H1 (cell line): ENCODE results near the gene GRIK4. TPM values are rescaled to one million over a fixed set of nuclear protein-coding genes. Genes with fewer than 3 reads are reported as not detected.
A peak's percentile ranks its signal among the peaks of the same experiment; 100 is the strongest.

ENCODE experiments used
- CTCF ChIA-PET: fragments of 300-600 bp; sonication (Branson Sonifier 250); formaldehyde crosslinking; loops from one replicate; lab custom pipeline; 2021; ENCODE audit not compliant: partially characterized antibody; lab: Charles Lee
- POLR2A ChIA-PET: fragments of 300-600 bp; sonication (Branson Sonifier 250); formaldehyde crosslinking; loops from one replicate; lab custom pipeline; 2021; ENCODE audit warnings: inconsistent platforms; ENCODE audit not compliant: partially characterized antibody; lab: Charles Lee
- DNase-seq, 2 experiments: peaks; one replicate each; pipeline versions ENCODE4 v3.0.0 to v3.0.0-alpha.2; 2010 to 2022; ENCODE audit warnings: low spot score in 2 of 2, low read depth in 1 of 2, mixed read lengths in 1 of 2
- FAIRE-seq: peaks from 2 replicates; lab custom pipeline; 2011; peaks lifted over from hg19 to GRCh38; lab: Jason Lieb, UNC
- H2AFZ ChIP-seq: 2 replicates; pipeline ENCODE4 v1.8.1; 2012; ENCODE audit warnings: low read length, inconsistent platforms
- H2AK5ac ChIP-seq: 2 replicates; pipeline ENCODE4 v1.6.1; 2013; ENCODE audit warnings: low read depth, low read length
- H2BK120ac ChIP-seq: replicated peaks from 2 replicates; pipeline ENCODE3; 2013; ENCODE audit warnings: low read depth, low read length, inconsistent platforms
- H2BK12ac ChIP-seq: 2 replicates; pipeline ENCODE4 v1.6.1; 2013; ENCODE audit warnings: low read depth, low read length
- H2BK15ac ChIP-seq: 2 replicates; pipeline ENCODE4 v1.6.1; 2013; ENCODE audit warnings: low read length
- H2BK20ac ChIP-seq: 2 replicates; pipeline ENCODE4 v1.6.1; 2013; ENCODE audit warnings: low read length
- H2BK5ac ChIP-seq: 2 replicates; pipeline ENCODE4 v1.6.1; 2013; ENCODE audit warnings: low read depth, low read length
- H3K14ac ChIP-seq: 2 replicates; pipeline ENCODE4 v1.6.1; 2013; ENCODE audit warnings: inconsistent platforms; ENCODE audit not compliant: insufficient read length
- H3K18ac ChIP-seq: 2 replicates; pipeline ENCODE4 v1.6.1; 2013; ENCODE audit warnings: low read length; ENCODE audit errors: extremely low read depth
- H3K23ac ChIP-seq: 2 replicates; pipeline ENCODE4 v1.6.1; 2013; ENCODE audit warnings: inconsistent platforms; ENCODE audit not compliant: insufficient read length
- H3K23me2 ChIP-seq: 2 replicates; pipeline ENCODE4 v1.6.1; 2013; ENCODE audit warnings: low read depth, low read length
- H3K27ac ChIP-seq: 2 replicates; pipeline ENCODE4 v1.6.1; 2011; ENCODE audit warnings: low read depth, low read length, inconsistent platforms
- H3K27me3 ChIP-seq, 4 experiments: replicated peaks in 1 of 4; 1 replicate in 1 of 4; 2 replicates in 3 of 4; pipeline versions ENCODE4 v1.6.1 to v1.8.1; 2011 to 2013; ENCODE audit warnings: low read length in 3 of 4, mild to moderate bottlenecking in 3 of 4, inconsistent platforms in 2 of 4, mixed read lengths in 2 of 4, moderate library complexity in 1 of 4; ENCODE audit not compliant: control insufficient read depth in 3 of 4, insufficient read depth in 3 of 4; ENCODE audit errors: extremely low read depth in 1 of 4
- H3K36me3 ChIP-seq, 4 experiments: 2 replicates each; pipeline versions ENCODE4 v1.6.1 to v1.8.1; 2011 to 2013; ENCODE audit warnings: mild to moderate bottlenecking in 4 of 4, low read length in 3 of 4, moderate library complexity in 2 of 4, control low read depth in 1 of 4, inconsistent platforms in 1 of 4; ENCODE audit not compliant: insufficient read depth in 4 of 4, control insufficient read depth in 2 of 4
- H3K4ac ChIP-seq: replicated peaks from 2 replicates; pipeline ENCODE3; 2013; ENCODE audit warnings: low read length, low read depth, mixed read lengths, inconsistent platforms; ENCODE audit not compliant: insufficient read length
- H3K4me1 ChIP-seq, 4 experiments: replicated peaks in 1 of 4; 1 replicate in 1 of 4; 2 replicates in 3 of 4; pipeline versions ENCODE4 v1.6.1 to v1.8.1; 2011 to 2013; ENCODE audit warnings: low read length in 3 of 4, inconsistent platforms in 2 of 4, mixed read lengths in 1 of 4; ENCODE audit not compliant: insufficient read depth in 4 of 4, control insufficient read depth in 3 of 4
- H3K4me2 ChIP-seq, 2 experiments: 2 replicates each; pipeline versions ENCODE4 v1.6.1 to v1.8.1; 2011 to 2013; ENCODE audit warnings: low read depth in 2 of 2, low read length in 2 of 2, control low read depth in 1 of 2, inconsistent platforms in 1 of 2, mild to moderate bottlenecking in 1 of 2; ENCODE audit not compliant: insufficient read depth in 1 of 2
- H3K4me3 ChIP-seq, 4 experiments: fragments of 200-600, 300-600 bp in 1 of 4; sonication (generic), shearing (Covaris generic), sonication (Bioruptor Twin) in 1 of 4; 2 replicates each; pipeline versions ENCODE4 v1.5.1 to v1.8.1; 2011 to 2016; ENCODE audit warnings: low read length in 4 of 4, low read depth in 3 of 4, control low read depth in 2 of 4, inconsistent platforms in 2 of 4, mild to moderate bottlenecking in 2 of 4, mixed read lengths in 1 of 4, moderate library complexity in 1 of 4; ENCODE audit not compliant: insufficient read depth in 2 of 4; ENCODE audit errors: extremely low read depth in 1 of 4
- H3K56ac ChIP-seq: replicated peaks from 2 replicates; pipeline ENCODE3; 2013; ENCODE audit warnings: low read depth, mild to moderate bottlenecking, mixed read lengths, low read length, inconsistent platforms; ENCODE audit not compliant: insufficient read length
- H3K79me1 ChIP-seq: 2 replicates; pipeline ENCODE4 v1.6.1; 2013; ENCODE audit warnings: low read depth, low read length, control low read depth
- H3K79me2 ChIP-seq, 2 experiments: 2 replicates each; pipeline versions ENCODE4 v1.6.1 to v1.8.1; 2012 to 2013; ENCODE audit warnings: low read length in 2 of 2, mild to moderate bottlenecking in 2 of 2, inconsistent platforms in 1 of 2; ENCODE audit not compliant: insufficient read depth in 2 of 2, control insufficient read depth in 1 of 2
- H3K9ac ChIP-seq, 4 experiments: replicated peaks in 1 of 4; 1 replicate in 1 of 4; 2 replicates in 3 of 4; pipeline versions ENCODE4 v1.6.1 to v1.8.1; 2011 to 2013; ENCODE audit warnings: low read depth in 3 of 4, low read length in 3 of 4, control low read depth in 2 of 4, mild to moderate bottlenecking in 2 of 4, moderate library complexity in 2 of 4, inconsistent platforms in 1 of 4; ENCODE audit errors: extremely low read depth in 1 of 4
- H3K9me3 ChIP-seq, 2 experiments: 2 replicates each; pipeline versions ENCODE4 v1.6.1 to v1.8.1; 2012 to 2013; ENCODE audit warnings: mild to moderate bottlenecking in 2 of 2, moderate library complexity in 2 of 2, control low read depth in 1 of 2, inconsistent platforms in 1 of 2, low read depth in 1 of 2, low read length in 1 of 2, mixed read lengths in 1 of 2; ENCODE audit not compliant: insufficient read depth in 2 of 2
- H4K20me1 ChIP-seq, 2 experiments: replicated peaks in 1 of 2; 2 replicates each; pipeline versions ENCODE3 to v1.8.1; 2011 to 2013; ENCODE audit warnings: inconsistent platforms in 2 of 2, low read length in 2 of 2, mild to moderate bottlenecking in 1 of 2; ENCODE audit not compliant: insufficient read depth in 2 of 2, control insufficient read depth in 1 of 2
- H4K5ac ChIP-seq: 2 replicates; pipeline ENCODE4 v1.6.1; 2013; ENCODE audit warnings: low read length, low read depth, mixed read lengths, inconsistent platforms; ENCODE audit not compliant: insufficient read length
- H4K8ac ChIP-seq: 2 replicates; pipeline ENCODE4 v1.8.0; 2013; ENCODE audit warnings: mild to moderate bottlenecking, moderate library complexity, low read length, inconsistent platforms; ENCODE audit not compliant: insufficient read depth; ENCODE audit errors: extremely low read depth
- H4K91ac ChIP-seq: replicated peaks from 2 replicates; pipeline ENCODE3; 2013; ENCODE audit warnings: low read length, mixed read lengths, inconsistent platforms; ENCODE audit not compliant: insufficient read length
- BRCA1 ChIP-seq: IDR thresholded peaks from 2 replicates; pipeline ENCODE4 v1.6.1; 2012; ENCODE audit warnings: low read depth, low read length, improper control_type of control experiment
- KDM4A ChIP-seq: IDR thresholded peaks from one replicate; pipeline ENCODE4 v1.7.1; 2012; ENCODE audit warnings: low read depth, mild to moderate bottlenecking, moderate library complexity, low read length, inconsistent platforms; ENCODE audit not compliant: severe bottlenecking
- SAP30 ChIP-seq: fragments of 300-600 bp; sonication (generic); IDR thresholded peaks from 2 replicates; pipeline ENCODE4 v1.7.1; 2012; ENCODE audit warnings: low read length, moderate library complexity, mild to moderate bottlenecking, inconsistent platforms; ENCODE audit not compliant: insufficient read depth, insufficient replicate concordance
- TBP ChIP-seq: IDR thresholded peaks from 2 replicates; pipeline ENCODE4 v1.6.1; 2011; ENCODE audit warnings: low read depth, low read length, improper control_type of control experiment
- WGBS, 2 experiments: shearing (Covaris generic) in 1 of 2; methylation state at CpG; one replicate each; pipeline versions ENCODE4 v1.1.6 to v1.1.7; 2013 to 2015; ENCODE audit warnings: low lambda C conversion rate in 2 of 2, mixed read lengths in 2 of 2, inconsistent platforms in 1 of 2, low coverage in 1 of 2, missing lambda C conversion rate in 1 of 2; ENCODE audit not compliant: insufficient replicate concordance in 2 of 2, insufficient coverage in 1 of 2, insufficient read length in 1 of 2; ENCODE audit errors: extremely low coverage in 1 of 2, missing lambda C conversion rate in 1 of 2; 5-methylcytosine and 5-hydroxymethylcytosine counted together
- polyA plus RNA-seq, 7 experiments: library from polyadenylated mRNA; depleted of rRNA in 3 of 7; stranded (reverse) in 5 of 7; unstranded in 2 of 7; fragments of >200 nt in 5 of 7; fragments of 200-250 nt in 2 of 7; gene quantifications; 1 replicate in 5 of 7; 2 replicates in 1 of 7; 4 replicates in 1 of 7; pipeline versions ENCODE4 v1.2.1 to v1.2.3, GENCODE V29; 2011 to 2013; ENCODE audit warnings: missing spikeins in 2 of 7, mixed read lengths in 2 of 7
- total RNA-seq: library from RNA; stranded (reverse); fragmentation: NEBNext Ultra II Directional; extraction: Animal tissue kit (Norgen Biotek cat#: 25700); gene quantifications from 2 replicates; pipeline ENCODE4 v1.2.1, GENCODE V29; 2021
- TF ChIP-seq, protein P1 (sequence below): IDR thresholded peaks from 2 replicates; pipeline ENCODE4 v1.6.1; 2011; ENCODE audit warnings: low read depth, mild to moderate bottlenecking, low read length; ENCODE audit not compliant: insufficient read depth

Gene GRIK4
- total and polyA plus RNA-seq, 2 of the 8 experiments (the other 6 are each of a cell fraction or from before 2014, with no cell fraction given), result 1.2 to 2.9 TPM

DNA sequence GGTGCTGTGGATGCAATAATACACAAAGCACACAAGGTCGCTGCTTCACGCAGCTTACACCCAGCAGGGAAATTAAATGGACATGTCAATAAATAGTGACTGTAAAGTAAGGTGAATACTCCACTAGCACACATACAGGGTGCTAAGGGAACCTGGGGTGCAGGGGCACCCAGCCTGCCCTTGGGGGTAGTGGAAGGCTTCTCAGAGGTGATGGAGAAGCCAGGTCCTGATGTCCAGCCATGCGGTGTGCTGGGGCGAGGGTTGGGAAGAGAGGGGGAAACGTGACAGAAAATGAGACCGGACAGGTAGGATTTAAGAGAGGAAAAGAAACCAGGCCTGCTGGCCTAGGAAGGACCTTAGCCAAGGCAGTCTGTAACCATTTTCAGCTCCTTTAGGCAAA, 200.5 kb downstream of the GRIK4 start:
- Histone ChIP-seq H3K9ac (no peak overlapping the region; a peak in 1 of 7 replicates), H2AK5ac (no peak overlapping the region), H3K4me1 (peaks cover 0 to 8% (median 4%) of the 10 kb centered on the region in 4 experiments; a peak in 3 of 7 replicates), H3K79me2 (no peaks in the 10 kb centered on the region), H2BK15ac (peak overlapping the region; percentile 48; the same call in 1 of the 2 replicates), H3K18ac (no peak overlapping the region), H4K8ac (no peak overlapping the region)
- TF ChIP-seq TBP (no peak), SAP30 (no peak), KDM4A (no peak), BRCA1 (no peak)
- TF ChIP-seq, protein P1, sequence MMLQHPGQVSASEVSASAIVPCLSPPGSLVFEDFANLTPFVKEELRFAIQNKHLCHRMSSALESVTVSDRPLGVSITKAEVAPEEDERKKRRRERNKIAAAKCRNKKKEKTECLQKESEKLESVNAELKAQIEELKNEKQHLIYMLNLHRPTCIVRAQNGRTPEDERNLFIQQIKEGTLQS, result no peak
- TF ChIP-seq, all 59 proteins: peak for 0
- WGBS, 2 experiments, result 88% methylated on average over 6 of the region's 6 CpGs; no CpG with 5 or more reads in 1 of the 2 experiments
- Histone ChIP-seq H2BK20ac (peak overlapping the region; percentile 72; the same call in 1 of the 2 replicates), H3K36me3 (no peaks in the 10 kb centered on the region; a peak in 1 of 8 replicates), H2BK12ac (0 out of 2 replicates have a peak overlapping the region, but pooled peaks have one; percentile 27), H3K27ac (no peak overlapping the region), H3K23me2 (no peaks in the 10 kb centered on the region; the same call in 1 of the 2 replicates), H3K4me3 (no peak overlapping the region), H2BK120ac (no peak overlapping the region), H3K4me2 (no peak overlapping the region), H3K4ac (no peak overlapping the region), H3K23ac (no peak overlapping the region), H3K14ac (no peak overlapping the region), H4K5ac (no peak overlapping the region), H3K9me3 (no peaks in the 10 kb centered on the region), H4K20me1 (no peaks in the 10 kb centered on the region), H3K27me3 (no peaks in the 10 kb centered on the region; a peak in 2 of 7 replicates), H3K79me1 (no peaks in the 10 kb centered on the region), H2BK5ac (no peak overlapping the region), H3K56ac (no peak overlapping the region), H2AFZ (no peak overlapping the region), H4K91ac (no peak overlapping the region)
- peak in 1 of 2 experiments; percentile 31 for DNase-seq
- POLR2A ChIA-PET, result no interaction called here
- no peak for FAIRE-seq
- CTCF ChIA-PET, result interaction anchor here (0.8 to 19.6 kb wide), 8 partner anchors 8 to 217 kb away, joined by 3 to 300 read pairs (median 4); no protein-coding TSS in a partner anchor
